Fibroblast of lung (primary cell): ENCODE data around the gene RAB13. TPM values are rescaled to one million over a fixed set of nuclear protein-coding genes. Genes with fewer than 3 reads are reported as not detected.
"Not testable (repeated sequence)": the region's sequence is repeated elsewhere in the genome, so short reads cannot be mapped to it uniquely, and the experiment has no call there.

Source experiments
- DNase-seq, 2 donors: peaks; one replicate each; pipeline versions ENCODE4 v3.0.0 to v3.0.0-alpha.2; 2010; ENCODE audit warnings: low read depth in 2 of 2
- H2AFZ ChIP-seq: 2 replicates; pipeline ENCODE4 v1.5.1; 2012; ENCODE audit warnings: low read length, control low read depth, inconsistent platforms
- H3K27ac ChIP-seq: 2 replicates; pipeline ENCODE4 v1.5.1; 2011; ENCODE audit warnings: low read length, control low read depth; ENCODE audit not compliant: insufficient read depth
- H3K27me3 ChIP-seq: 2 replicates; pipeline ENCODE4 v1.5.1; 2011; ENCODE audit warnings: mild to moderate bottlenecking, low read length; ENCODE audit not compliant: control insufficient read depth, insufficient read depth
- H3K36me3 ChIP-seq: 2 replicates; pipeline ENCODE4 v1.5.1; 2011; ENCODE audit warnings: low read length; ENCODE audit not compliant: control insufficient read depth, insufficient read depth
- H3K4me1 ChIP-seq: 2 replicates; pipeline ENCODE4 v1.5.1; 2011; ENCODE audit warnings: low read length; ENCODE audit not compliant: control insufficient read depth, insufficient read depth; ENCODE audit errors: extremely low read depth
- H3K4me2 ChIP-seq: 2 replicates; pipeline ENCODE4 v1.5.1; 2011; ENCODE audit warnings: low read length, control low read depth; ENCODE audit not compliant: insufficient read depth; ENCODE audit errors: extremely low read depth
- H3K4me3 ChIP-seq, 4 experiments: fragments of 200-600 bp in 1 of 4; sonication (generic) in 1 of 4; replicated peaks in 1 of 4; 2 replicates each; pipeline ENCODE4 v1.5.1; 2011 to 2016; ENCODE audit warnings: low read length in 4 of 4, low read depth in 3 of 4, mild to moderate bottlenecking in 3 of 4, control low read depth in 2 of 4, inconsistent platforms in 1 of 4, mixed read lengths in 1 of 4; ENCODE audit not compliant: insufficient read depth in 1 of 4; ENCODE audit errors: control extremely low read depth in 1 of 4
- H3K79me2 ChIP-seq: 2 replicates; pipeline ENCODE4 v1.5.1; 2012; ENCODE audit warnings: mild to moderate bottlenecking, low read length, inconsistent platforms; ENCODE audit not compliant: control insufficient read depth, insufficient read depth
- H3K9ac ChIP-seq: 2 replicates; pipeline ENCODE4 v1.5.1; 2011; ENCODE audit warnings: mild to moderate bottlenecking, low read length, control low read depth; ENCODE audit not compliant: insufficient read depth
- H3K9me3 ChIP-seq: 2 replicates; pipeline ENCODE4 v1.5.1; 2012; ENCODE audit warnings: low read depth, low read length; ENCODE audit not compliant: control insufficient read depth, insufficient read depth
- H4K20me1 ChIP-seq: 2 replicates; pipeline ENCODE4 v1.5.1; 2011; ENCODE audit warnings: low read length; ENCODE audit not compliant: control insufficient read depth, insufficient read depth; ENCODE audit errors: extremely low read depth
- CTCF ChIP-seq, 2 donors: IDR thresholded peaks in 1 of 2; conservative IDR thresholded peaks in 1 of 2; 1 replicate in 1 of 2; 2 replicates in 1 of 2; pipeline ENCODE4 v1.5.1; 2011 to 2012; ENCODE audit warnings: low read length in 2 of 2, control low read depth in 1 of 2, inconsistent platforms in 1 of 2, low read depth in 1 of 2, mild to moderate bottlenecking in 1 of 2
- EZH2 ChIP-seq: IDR thresholded peaks from 2 replicates; pipeline ENCODE4 v1.5.1; 2012; ENCODE audit warnings: low read length, control low read depth, mild to moderate bottlenecking; ENCODE audit errors: missing control alignments
- polyA plus RNA-seq, 2 donors: library from polyadenylated mRNA; depleted of rRNA in 1 of 2; stranded (reverse) in 1 of 2; unstranded in 1 of 2; fragments of >200 nt; gene quantifications; 2 replicates each; pipeline ENCODE4 v1.2.1, GENCODE V29; 2011 to 2012; ENCODE audit warnings: missing spikeins in 1 of 2
- total RNA-seq: library from RNA; depleted of rRNA; stranded (reverse); fragments of >200 nt; gene quantifications from 2 replicates; pipeline ENCODE4 v1.2.1, GENCODE V29; 2014

Gene RAB13
- total and polyA plus RNA-seq, 2 donors (not counting 1 experiment from before 2014, with no cell fraction given): 86.2 to 126 TPM

DNA sequence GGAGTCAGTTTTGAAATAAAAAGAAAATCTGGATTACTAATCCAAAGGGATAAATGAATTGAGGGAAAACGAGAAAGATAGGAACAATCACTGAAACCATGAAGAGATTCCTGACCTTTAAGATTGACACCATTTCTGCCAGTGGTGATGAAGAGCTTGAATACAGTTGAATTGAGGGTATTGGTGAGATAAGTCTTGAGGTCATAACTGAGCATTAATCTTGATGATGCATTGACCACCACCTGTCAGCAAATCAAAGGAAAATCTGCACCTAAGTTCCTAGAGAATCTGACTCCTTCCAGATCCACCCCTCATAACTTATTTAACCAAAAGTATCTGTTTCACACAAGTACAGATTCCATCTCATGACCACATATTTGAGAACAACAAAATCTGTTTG is 26.0 kb upstream of the RAB13 start:
- no peak for TF ChIP-seq EZH2
- no peak for TF ChIP-seq CTCF (conservative IDR thresholded peaks at IDR 0.05 in 1 of 2, IDR thresholded peaks at IDR 0.05 in 1 of 2; ENCODE audit: low read depth in 1 of 2, low read length in 2 of 2)
- Histone ChIP-seq H3K4me2 (no peak overlapping the region), H4K20me1 (no peaks in the 10 kb centered on the region), H3K27me3 (no peaks in the 10 kb centered on the region), H3K4me3 (no peak overlapping the region), H3K79me2 (no peaks in the 10 kb centered on the region), H3K9me3 (no peaks in the 10 kb centered on the region), H3K27ac (no peak overlapping the region), H2AFZ (no peak overlapping the region), H3K9ac (no peak overlapping the region), H3K4me1 (peaks cover 2% of the 10 kb centered on the region), H3K36me3 (no peaks in the 10 kb centered on the region)
- DNase-seq: no peak

- Histone ChIP-seq H3K36me3 (no peaks in the 10 kb centered on the region), H3K27ac (no peak overlapping the region), H3K4me1 (peaks cover 4% of the 10 kb centered on the region), H3K4me3 (no peak overlapping the region), H4K20me1 (no peaks in the 10 kb centered on the region), H3K9me3 (no peaks in the 10 kb centered on the region), H3K79me2 (no peaks in the 10 kb centered on the region), H3K9ac (no peak overlapping the region), H2AFZ (no peak overlapping the region), H3K27me3 (no peaks in the 10 kb centered on the region), H3K4me2 (no peak overlapping the region)
- TF ChIP-seq EZH2: no peak
- DNase-seq: peak; percentile 64 to 92
These were observed 20.0 kb upstream of the RAB13 start for GRCh38 chr1:154006136-154006535.

DNA sequence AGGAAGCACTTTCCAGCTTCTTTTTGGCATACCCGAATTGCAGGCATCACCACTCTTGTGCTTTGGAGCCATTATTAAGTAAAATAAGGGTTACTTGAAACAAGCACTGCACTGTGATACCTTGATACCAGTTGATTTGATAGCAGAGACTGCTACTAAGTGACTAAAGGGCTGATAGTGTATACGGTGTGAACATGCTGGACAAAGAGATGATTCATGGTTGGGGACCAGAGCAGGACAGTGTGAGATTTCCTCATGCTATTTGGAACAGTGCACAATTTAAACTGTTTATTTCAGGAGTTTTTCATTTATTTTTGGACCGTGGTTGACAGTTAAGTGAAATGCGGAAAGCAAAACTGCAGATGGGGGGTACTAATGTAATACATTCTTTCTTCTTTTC is 14.3 kb upstream of the RAB13 start:
- Histone ChIP-seq H3K27ac (no peak overlapping the region), H3K79me2 (no peaks in the 10 kb centered on the region), H3K36me3 (no peaks in the 10 kb centered on the region), H4K20me1 (no peaks in the 10 kb centered on the region), H3K4me1 (peaks cover 4% of the 10 kb centered on the region), H3K9ac (no peak overlapping the region), H3K9me3 (no peaks in the 10 kb centered on the region), H2AFZ (no peak overlapping the region), H3K4me3 (no peak overlapping the region), H3K27me3 (no peaks in the 10 kb centered on the region), H3K4me2 (no peak overlapping the region)
- TF ChIP-seq CTCF (conservative IDR thresholded peaks at IDR 0.05 in 1 of 2, IDR thresholded peaks at IDR 0.05 in 1 of 2; ENCODE audit: low read depth in 1 of 2, low read length in 2 of 2) (no peak), EZH2 (no peak)
- no peak for DNase-seq

DNA sequence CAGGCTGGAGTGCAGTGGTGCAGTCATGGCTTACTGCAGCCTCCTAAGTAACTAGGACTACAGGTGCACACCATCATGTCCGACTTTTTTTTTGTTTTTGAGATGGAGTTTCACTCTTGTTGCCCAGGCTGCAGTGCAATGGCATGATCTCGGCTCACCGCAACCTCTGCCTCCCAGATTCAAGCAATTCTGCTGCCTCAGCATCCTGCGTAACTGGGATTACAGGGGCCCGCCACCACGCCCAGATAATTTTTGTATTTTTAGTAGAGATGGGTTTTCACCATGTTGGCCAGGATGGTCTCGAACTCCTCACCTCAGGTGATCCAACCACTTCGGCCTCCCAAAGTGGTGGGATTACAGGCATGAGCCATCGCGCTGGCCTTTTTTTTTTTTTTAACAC is 10.7 kb upstream of the RAB13 start:
- not testable (repeated sequence) for H3K79me2 ChIP-seq

More for the DNA sequence above, 10.7 kb upstream of the RAB13 start:
- not testable (repeated sequence) for H3K4me3 ChIP-seq, DNase-seq, H2AFZ ChIP-seq, H3K27me3 ChIP-seq, H3K9me3 ChIP-seq, H3K4me1 ChIP-seq, H3K36me3 ChIP-seq, H4K20me1 ChIP-seq, H3K27ac ChIP-seq, H3K4me2 ChIP-seq, H3K9ac ChIP-seq
